ENCODE measurements around the gene SSBP2.

GRCh38 chr5:81516091-81516490 is 234.8 kb downstream of the SSBP2 start:
- TF ChIP-seq CTCF (IDR thresholded peaks at IDR 0.05; ENCODE audit: insufficient read depth, low read length, poor library complexity, severe bottlenecking) = no peak
- no peak for TF ChIP-seq EZH2phosphoT487 (conservative IDR thresholded peaks at IDR 0.05; ENCODE audit: low read length)

Measured in SU-DHL-6 (cell line).